ENCODE data around the gene PPFIA1.

Gene PPFIA1

GRCh38 chr11:70268526-70268925 is 2.0 kb upstream of the PPFIA1 start:
- H3K4me1 ChIP-seq (ENCODE audit: low read length) = peaks cover 19% of the 10 kb centered on the region

GRCh38 chr11:70270877-70271648 is 573 bp downstream of the PPFIA1 start:
- Histone ChIP-seq H3K27me3 (ENCODE audit: low read depth, low read length) (peaks cover 7% of the 10 kb centered on the region; the same call in 1 of the 2 replicates), H3K4me2 (ENCODE audit: low read length) (peak overlapping the region; percentile 68), H4K20me1 (ENCODE audit: insufficient read depth, low read length) (peaks cover 17% of the 10 kb centered on the region), H3K36me3 (replicated peaks; ENCODE audit: low read depth, low read length) (peaks cover 29% of the 10 kb centered on the region), H3K27ac (ENCODE audit: low read length) (no peak overlapping the region), H3K4me3 (ENCODE audit: low read length) (peak overlapping the region; percentile 83), H3K79me2 (ENCODE audit: low read length) (peaks cover 37% of the 10 kb centered on the region), H2AFZ (ENCODE audit: low read depth, low read length) (no peak overlapping the region), H3K4me1 (ENCODE audit: low read length) (peaks cover 8% of the 10 kb centered on the region; the same call in 1 of the 2 replicates), H3K9me3 (ENCODE audit: insufficient read depth, low read length) (no peaks in the 10 kb centered on the region), H3K9ac (ENCODE audit: low read length) (peak overlapping the region; percentile 66)
- TF ChIP-seq EZH2phosphoT487 (IDR thresholded peaks at IDR 0.05; ENCODE audit: low read depth) = no peak

More at GRCh38 chr11:70268526-70268925, 2.0 kb upstream of the PPFIA1 start:
- H3K4me3 ChIP-seq (ENCODE audit: low read length) = no peak overlapping the region
- no peak for TF ChIP-seq EZH2phosphoT487 (IDR thresholded peaks at IDR 0.05; ENCODE audit: low read depth)
- no peak for TF ChIP-seq CTCF (IDR thresholded peaks at IDR 0.05; ENCODE audit: low read depth, low read length)
- peaks cover 15% of the 10 kb centered on the region for H3K79me2 ChIP-seq (ENCODE audit: low read length)
- 0 out of 2 replicates have a peak, but pooled peaks cover 7% of the 10 kb centered on the region for H4K20me1 ChIP-seq (ENCODE audit: insufficient read depth, low read length)
- H3K4me2 ChIP-seq (ENCODE audit: low read length) = no peak overlapping the region
- peaks cover 7% of the 10 kb centered on the region; the same call in 1 of the 2 replicates for H3K27me3 ChIP-seq (ENCODE audit: low read depth, low read length)
- H3K27ac ChIP-seq (ENCODE audit: low read length) = no peak overlapping the region
- H3K9ac ChIP-seq (ENCODE audit: low read length) = no peak overlapping the region
- H2AFZ ChIP-seq (ENCODE audit: low read depth, low read length) = no peak overlapping the region
- peaks cover 10% of the 10 kb centered on the region for H3K36me3 ChIP-seq (replicated peaks; ENCODE audit: low read depth, low read length)
- H3K9me3 ChIP-seq (ENCODE audit: insufficient read depth, low read length) = no peaks in the 10 kb centered on the region

- Histone ChIP-seq H4K20me1 (ENCODE audit: insufficient read depth, low read length) (peaks cover 17% of the 10 kb centered on the region), H3K9ac (ENCODE audit: low read length) (peak overlapping the region; percentile 66; the same call in 1 of the 2 replicates), H3K27ac (ENCODE audit: low read length) (no peak overlapping the region), H3K79me2 (ENCODE audit: low read length) (peaks cover 42% of the 10 kb centered on the region), H3K36me3 (replicated peaks; ENCODE audit: low read depth, low read length) (peaks cover 35% of the 10 kb centered on the region), H3K27me3 (ENCODE audit: low read depth, low read length) (peaks cover 7% of the 10 kb centered on the region; the same call in 1 of the 2 replicates), H3K9me3 (ENCODE audit: insufficient read depth, low read length) (no peaks in the 10 kb centered on the region), H3K4me2 (ENCODE audit: low read length) (peak overlapping the region; percentile 68), H3K4me3 (ENCODE audit: low read length) (peak overlapping the region; percentile 83), H2AFZ (ENCODE audit: low read depth, low read length) (no peak overlapping the region), H3K4me1 (ENCODE audit: low read length) (peaks cover 8% of the 10 kb centered on the region; the same call in 1 of the 2 replicates)
- TF ChIP-seq EZH2phosphoT487 (IDR thresholded peaks at IDR 0.05; ENCODE audit: low read depth) (no peak), CTCF (IDR thresholded peaks at IDR 0.05; ENCODE audit: low read depth, low read length) (no peak)
Measured at GRCh38 chr11:70271649-70271953, 1.1 kb downstream of the PPFIA1 start.

- peaks cover 7% of the 10 kb centered on the region; the same call in 1 of the 2 replicates for H3K27me3 ChIP-seq (ENCODE audit: low read depth, low read length)
- H3K79me2 ChIP-seq (ENCODE audit: low read length) = peaks cover 44% of the 10 kb centered on the region
- peaks cover 35% of the 10 kb centered on the region for H3K36me3 ChIP-seq (replicated peaks; ENCODE audit: low read depth, low read length)
- H3K4me3 ChIP-seq (ENCODE audit: low read length) = no peak overlapping the region
- H2AFZ ChIP-seq (ENCODE audit: low read depth, low read length) = no peak overlapping the region
- peak overlapping the region; percentile 68; the same call in 1 of the 2 replicates for H3K4me2 ChIP-seq (ENCODE audit: low read length)
- H4K20me1 ChIP-seq (ENCODE audit: insufficient read depth, low read length) = peaks cover 17% of the 10 kb centered on the region
- no peak overlapping the region for H3K27ac ChIP-seq (ENCODE audit: low read length)
- no peaks in the 10 kb centered on the region for H3K9me3 ChIP-seq (ENCODE audit: insufficient read depth, low read length)
- peaks cover 8% of the 10 kb centered on the region; the same call in 1 of the 2 replicates for H3K4me1 ChIP-seq (ENCODE audit: low read length)
- no peak overlapping the region for H3K9ac ChIP-seq (ENCODE audit: low read length)
- no peak for TF ChIP-seq CTCF (IDR thresholded peaks at IDR 0.05; ENCODE audit: low read depth, low read length)
Measured at GRCh38 chr11:70272009-70272408, 1.5 kb downstream of the PPFIA1 start.
